CD4-positive, alpha-beta T cell treated with Interferon alpha-2 for 1 hour (primary cell): ENCODE results near the gene ZBTB16.

Experiments used
- DNase-seq, 2 donors: peaks; one replicate each; pipeline ENCODE4 v3.0.0-alpha.2; 2020 to 2022

The ZBTB16 gene

GRCh38 chr11:114219559-114220349 lies 160.2 kb downstream of the ZBTB16 start:
- DNase-seq = no peak

DNA sequence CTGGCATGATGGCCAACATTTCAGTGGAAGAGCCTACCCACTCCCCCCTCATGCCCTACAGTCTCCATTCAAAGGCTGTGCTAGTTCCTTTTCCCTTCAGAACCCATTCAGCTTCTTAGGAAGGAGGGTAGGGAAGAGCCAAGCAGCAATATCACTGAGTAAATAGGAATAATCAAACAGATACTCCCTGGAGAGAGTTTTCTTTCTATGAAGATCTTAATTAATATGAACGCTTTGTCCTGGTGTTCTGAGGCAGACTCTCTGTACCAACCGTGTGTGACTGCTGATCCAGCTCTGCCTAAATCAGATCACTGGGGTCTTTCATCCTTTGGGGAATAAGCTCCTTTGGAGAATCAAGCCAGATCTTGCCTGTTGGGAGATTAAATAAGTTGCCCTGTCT lies 161.5 kb downstream of the ZBTB16 start:
- no peak for DNase-seq

DNA sequence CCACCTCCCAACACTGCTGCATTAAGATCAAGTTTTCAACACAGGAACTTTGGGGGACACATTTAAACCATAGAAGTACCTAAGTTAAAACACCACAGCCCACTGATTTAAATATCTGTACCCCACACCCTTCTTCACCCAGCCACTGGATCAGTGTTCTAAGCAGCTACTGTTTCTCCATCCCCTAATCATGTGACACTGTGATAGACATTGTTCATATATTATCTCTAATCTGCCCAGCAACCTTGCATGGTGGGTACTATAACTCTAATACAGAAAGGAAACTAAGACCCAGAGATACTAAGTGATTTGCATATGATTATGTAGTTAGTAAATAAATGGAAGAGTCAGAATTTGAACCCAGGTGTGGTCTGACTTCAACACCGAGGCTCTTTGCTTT lies 166.2 kb downstream of the ZBTB16 start:
- no peak for DNase-seq

- no peak for DNase-seq
Measured at GRCh38 chr11:114226356-114226755, 166.8 kb downstream of the ZBTB16 start.

DNA sequence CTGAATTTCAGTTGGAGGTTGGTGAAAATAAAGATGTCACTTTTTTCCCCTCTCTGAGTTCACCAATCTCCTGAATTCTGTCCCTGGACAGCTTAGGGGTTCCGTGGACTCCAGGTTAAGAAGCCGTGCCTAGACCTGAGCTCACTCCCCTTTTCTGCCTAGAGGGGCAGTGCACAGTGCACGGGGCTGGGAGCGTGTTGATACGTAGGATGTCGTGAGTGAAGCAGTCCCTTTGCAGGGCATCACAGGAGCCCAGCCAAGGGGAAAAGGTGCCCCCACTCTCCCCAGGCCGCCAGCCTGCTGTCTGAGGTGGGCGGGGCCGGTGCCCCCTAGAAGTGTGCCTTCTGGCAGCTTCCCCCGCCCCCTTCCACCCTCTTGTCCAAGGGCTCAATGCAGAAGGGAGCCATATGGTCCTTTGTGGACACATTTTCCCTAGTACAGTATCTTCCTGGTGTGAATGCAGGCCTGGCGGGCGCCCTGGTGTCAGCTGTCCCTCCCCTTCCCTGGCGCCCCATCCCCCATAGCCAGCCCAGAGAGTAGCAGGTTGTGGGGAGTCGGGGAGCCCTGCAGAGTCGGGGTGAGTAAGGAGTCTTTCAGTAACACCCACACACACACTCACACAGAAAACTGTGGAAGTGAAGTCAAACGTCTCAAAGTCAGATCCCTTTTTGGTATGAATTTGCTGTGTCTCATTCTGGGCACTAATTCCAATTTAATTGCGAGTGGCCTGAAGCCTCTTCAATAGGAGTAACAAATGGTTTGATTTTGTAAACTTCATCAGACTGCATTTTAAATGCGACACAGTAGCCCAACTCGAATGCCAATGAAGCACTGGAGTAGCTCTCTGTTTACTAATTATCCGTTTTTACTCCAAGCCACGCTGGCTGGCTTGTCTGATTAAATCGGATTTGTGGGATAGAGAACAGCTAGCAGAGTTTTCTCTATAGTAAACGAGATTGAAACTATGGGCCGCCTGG lies 169.2 kb downstream of the ZBTB16 start:
- no peak for DNase-seq

GRCh38 chr11:114230031-114230704 lies 170.7 kb downstream of the ZBTB16 start:
- no peak for DNase-seq

- DNase-seq = no peak
Measured at GRCh38 chr11:114232400-114233059, 173.0 kb downstream of the ZBTB16 start.

DNA sequence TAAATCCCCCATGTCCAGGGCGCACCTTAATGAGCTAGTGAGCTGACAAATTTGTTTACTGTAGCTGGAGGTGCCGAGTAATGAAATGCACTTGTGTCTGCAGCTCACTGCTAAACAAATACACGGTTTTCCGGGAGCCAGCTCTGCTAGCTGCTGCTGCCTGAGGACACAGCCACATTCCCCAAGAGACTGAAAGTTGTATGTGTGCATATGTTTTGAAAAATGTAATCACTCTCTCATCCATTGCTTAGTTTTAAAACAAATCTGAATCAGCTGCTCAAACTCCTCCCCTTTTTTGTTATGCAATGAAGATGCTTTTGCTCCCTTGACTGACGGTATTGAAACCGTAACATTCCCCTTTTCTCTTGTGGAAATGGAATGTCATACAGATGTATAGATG lies 174.2 kb downstream of the ZBTB16 start:
- DNase-seq = no peak

- DNase-seq = no peak
Measured at GRCh38 chr11:114236829-114237228, 177.3 kb downstream of the ZBTB16 start.

GRCh38 chr11:114237321-114238280 lies 178.1 kb downstream of the ZBTB16 start:
- no peak for DNase-seq

- no peak for DNase-seq
Measured at GRCh38 chr11:114239753-114240161, 180.2 kb downstream of the ZBTB16 start.

DNA sequence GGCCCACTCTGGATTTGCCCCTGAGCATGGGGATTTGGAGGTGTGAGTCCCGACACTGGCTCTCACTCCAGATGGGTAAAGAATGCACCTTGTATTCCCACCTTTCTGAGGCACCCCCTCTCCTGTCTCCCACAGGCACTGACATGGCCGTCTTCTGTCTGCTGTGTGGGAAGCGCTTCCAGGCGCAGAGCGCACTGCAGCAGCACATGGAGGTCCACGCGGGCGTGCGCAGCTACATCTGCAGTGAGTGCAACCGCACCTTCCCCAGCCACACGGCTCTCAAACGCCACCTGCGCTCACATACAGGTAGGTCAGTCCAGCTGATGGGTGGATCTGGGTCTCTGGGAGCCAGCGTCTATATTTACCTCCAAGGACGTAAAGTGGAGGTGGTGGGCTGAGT lies 182.5 kb downstream of the ZBTB16 start:
- no peak for DNase-seq

DNA sequence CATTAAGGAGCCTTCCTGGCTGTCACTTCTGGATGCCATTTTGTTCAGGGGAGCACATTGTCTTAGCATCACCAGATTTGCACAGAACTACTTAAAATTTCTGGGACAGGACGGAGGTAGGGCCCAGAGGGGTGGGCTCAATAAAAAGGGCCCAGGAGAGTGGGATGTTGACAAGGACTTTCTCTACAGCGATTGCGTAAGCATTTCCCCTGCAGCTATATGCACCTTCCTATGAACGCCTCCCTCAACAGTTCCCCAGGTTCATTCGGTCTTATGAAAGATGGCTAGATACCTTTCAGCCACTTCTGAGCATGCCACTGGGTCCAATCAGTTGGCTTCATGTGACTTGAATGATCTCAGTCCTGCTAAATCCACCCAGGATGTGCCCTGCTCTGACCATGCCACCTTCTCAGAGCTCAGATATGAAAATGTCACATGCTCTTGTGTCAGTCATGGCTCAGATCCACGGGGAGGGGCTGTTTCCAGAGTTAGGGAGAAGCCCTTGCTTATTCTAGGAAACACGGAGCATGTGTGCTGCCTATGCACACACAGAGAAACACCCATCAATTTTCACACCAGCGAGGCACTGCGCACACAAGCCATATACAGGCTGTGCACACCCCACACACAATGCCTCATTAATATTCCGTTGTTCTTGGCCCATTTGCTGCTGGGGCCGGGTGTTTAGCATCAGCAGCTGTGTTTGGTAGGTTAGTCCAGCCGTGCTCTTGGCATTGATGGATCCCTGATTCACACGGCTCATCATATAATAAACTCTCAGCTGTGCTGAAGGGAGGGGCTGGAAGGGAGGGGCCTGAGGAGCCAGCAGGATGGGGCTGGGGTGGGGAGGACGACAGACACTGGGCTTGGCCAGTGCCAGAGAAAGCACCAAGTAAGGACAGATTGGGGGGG lies 184.2 kb downstream of the ZBTB16 start:
- DNase-seq = no peak

- DNase-seq = no peak
Measured at GRCh38 chr11:114244726-114245394, 185.3 kb downstream of the ZBTB16 start.

GRCh38 chr11:114246321-114247069 lies 187.0 kb downstream of the ZBTB16 start:
- no peak for DNase-seq

- DNase-seq = no peak
Measured at GRCh38 chr11:114247070-114247789, 187.7 kb downstream of the ZBTB16 start.

DNA sequence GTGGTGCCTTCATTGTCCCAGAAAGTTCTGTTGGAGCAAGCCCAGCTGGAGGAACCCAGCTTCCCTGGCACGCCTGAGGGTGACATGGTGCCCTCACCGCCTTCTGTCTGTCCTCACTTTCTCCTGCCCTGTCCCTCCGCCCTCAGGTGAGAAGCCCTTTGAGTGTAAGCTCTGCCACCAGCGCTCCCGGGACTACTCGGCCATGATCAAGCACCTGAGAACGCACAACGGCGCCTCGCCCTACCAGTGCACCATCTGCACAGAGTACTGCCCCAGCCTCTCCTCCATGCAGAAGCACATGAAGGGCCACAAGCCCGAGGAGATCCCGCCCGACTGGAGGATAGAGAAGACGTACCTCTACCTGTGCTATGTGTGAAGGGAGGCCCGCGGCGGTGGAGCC lies 190.7 kb downstream of the ZBTB16 start:
- no peak for DNase-seq
